IMR-90 (cell line): Measurements from ENCODE around the gene SV2B. TPM values are rescaled to one million over a fixed set of nuclear protein-coding genes. Genes with fewer than 3 reads are reported as not detected.

ENCODE experiments used
- ATAC-seq: fragments of 200-7000 bp; cut with Tn5 transposase; 2 replicates; pipeline ENCODE4 v1.9.1; 2020; ENCODE audit warnings: low read depth, mild to moderate bottlenecking, moderate library complexity
- BruUV-seq: library from RNA; stranded (reverse); fragments of 400-500 nt; replicated peaks from 2 replicates; lab custom pipeline; 2021; lab: Mats Ljungman, UMichigan
- CTCF ChIA-PET: fragments of 300-600 bp; formaldehyde crosslinking; extraction: SDS; loops from one replicate; lab custom pipeline; 2021; ENCODE audit warnings: antibody characterized with exemption; lab: Yijun Ruan, JAX
- POLR2A ChIA-PET: fragments of 300-600 bp; sonication (Branson Sonifier 250); formaldehyde crosslinking; loops from one replicate; lab custom pipeline; 2022; ENCODE audit warnings: antibody characterized with exemption; ENCODE audit not compliant: unreplicated experiment; lab: Charles Lee
- DNase-seq: peaks from one replicate; pipeline ENCODE4 v3.0.0; 2013
- H2AFZ ChIP-seq: replicated peaks from 2 replicates; pipeline ENCODE3; 2013; ENCODE audit warnings: low read length, mild to moderate bottlenecking; ENCODE audit not compliant: poor library complexity
- H2AK5ac ChIP-seq: 2 replicates; pipeline ENCODE4 v1.6.1; 2013; ENCODE audit warnings: low read depth, low read length, inconsistent platforms
- H2AK9ac ChIP-seq: replicated peaks from 2 replicates; pipeline ENCODE3; 2013; ENCODE audit warnings: mild to moderate bottlenecking, low read depth, low read length, moderate library complexity; ENCODE audit not compliant: poor library complexity
- H2BK120ac ChIP-seq: 2 replicates; pipeline ENCODE4 v1.6.1; 2013; ENCODE audit warnings: low read depth, low read length, inconsistent platforms
- H2BK15ac ChIP-seq: 3 replicates; pipeline ENCODE4 v1.6.1; 2013; ENCODE audit warnings: low read depth, low read length, inconsistent platforms
- H2BK20ac ChIP-seq: 2 replicates; pipeline ENCODE4 v1.6.1; 2013; ENCODE audit warnings: low read depth, mild to moderate bottlenecking, inconsistent platforms, low read length, moderate library complexity
- H2BK5ac ChIP-seq: 2 replicates; pipeline ENCODE4 v1.6.1; 2013; ENCODE audit warnings: mild to moderate bottlenecking, low read depth, low read length, inconsistent platforms; ENCODE audit not compliant: poor library complexity, severe bottlenecking
- H3K14ac ChIP-seq: replicated peaks from 2 replicates; pipeline ENCODE4 v1.6.1; 2013; ENCODE audit warnings: low read depth, low read length, inconsistent platforms
- H3K18ac ChIP-seq: 2 replicates; pipeline ENCODE4 v1.6.1; 2013; ENCODE audit warnings: low read depth, low read length, control low read depth
- H3K23ac ChIP-seq: 2 replicates; pipeline ENCODE4 v1.6.1; 2013; ENCODE audit warnings: low read depth, low read length, inconsistent platforms
- H3K27ac ChIP-seq: 2 replicates; pipeline ENCODE4 v1.5.1; 2013; ENCODE audit warnings: mild to moderate bottlenecking, control low read depth, low read length; ENCODE audit not compliant: insufficient read depth
- H3K27me3 ChIP-seq: 2 replicates; pipeline ENCODE4 v1.6.1; 2013; ENCODE audit warnings: low read length; ENCODE audit not compliant: control insufficient read depth, insufficient read depth
- H3K36me3 ChIP-seq: 2 replicates; pipeline ENCODE4 v1.6.1; 2013; ENCODE audit warnings: low read length, mixed read lengths; ENCODE audit not compliant: control insufficient read depth, insufficient read depth
- H3K4ac ChIP-seq: 2 replicates; pipeline ENCODE4 v1.6.1; 2013; ENCODE audit warnings: low read depth, low read length, inconsistent platforms
- H3K4me1 ChIP-seq: 2 replicates; pipeline ENCODE4 v1.6.1; 2013; ENCODE audit warnings: low read length, mixed read lengths; ENCODE audit not compliant: control insufficient read depth, insufficient read depth
- H3K4me2 ChIP-seq: 2 replicates; pipeline ENCODE4 v1.6.1; 2013; ENCODE audit warnings: low read depth, mild to moderate bottlenecking, control low read depth, low read length, moderate library complexity
- H3K4me3 ChIP-seq: 2 replicates; pipeline ENCODE4 v1.5.1; 2013; ENCODE audit warnings: low read depth, mild to moderate bottlenecking, control low read depth, low read length, moderate library complexity; ENCODE audit not compliant: insufficient read depth
- H3K56ac ChIP-seq: 2 replicates; pipeline ENCODE4 v1.6.1; 2013; ENCODE audit warnings: low read length, inconsistent platforms; ENCODE audit not compliant: insufficient read depth; ENCODE audit errors: extremely low read depth
- H3K79me1 ChIP-seq, 2 experiments: 2 replicates each; pipeline ENCODE4 v1.6.1; 2013; ENCODE audit warnings: low read length in 2 of 2, inconsistent platforms in 1 of 2, low read depth in 1 of 2
- H3K9ac ChIP-seq: 2 replicates; pipeline ENCODE4 v1.6.1; 2013; ENCODE audit warnings: low read depth, low read length, control low read depth
- H3K9me1 ChIP-seq: 2 replicates; pipeline ENCODE4 v1.6.1; 2013; ENCODE audit warnings: low read length, inconsistent platforms; ENCODE audit not compliant: insufficient read depth
- H3K9me3 ChIP-seq: 2 replicates; pipeline ENCODE4 v1.6.1; 2013; ENCODE audit warnings: low read length; ENCODE audit not compliant: control insufficient read depth, insufficient read depth
- H4K20me1 ChIP-seq: 2 replicates; pipeline ENCODE4 v1.6.1; 2013; ENCODE audit warnings: low read length, inconsistent platforms; ENCODE audit not compliant: insufficient read depth
- H4K5ac ChIP-seq: 2 replicates; pipeline ENCODE4 v1.6.1; 2013; ENCODE audit warnings: mild to moderate bottlenecking, low read depth, low read length, control low read depth
- H4K8ac ChIP-seq, 2 experiments: 2 replicates each; pipeline ENCODE4 v1.6.1; 2013; ENCODE audit warnings: low read depth in 2 of 2, low read length in 2 of 2, control low read depth in 1 of 2, inconsistent platforms in 1 of 2
- H4K91ac ChIP-seq: 2 replicates; pipeline ENCODE4 v1.6.1; 2013; ENCODE audit warnings: low read depth, low read length, inconsistent platforms; ENCODE audit not compliant: insufficient read depth
- BHLHE40 ChIP-seq: fragments of 150-350 bp; IDR thresholded peaks from 2 replicates; pipeline ENCODE4 v1.6.1; 2016; ENCODE audit warnings: mild to moderate bottlenecking, low read depth, low read length
- CEBPB ChIP-seq: IDR thresholded peaks from 2 replicates; pipeline ENCODE4 v1.6.1; 2012; ENCODE audit warnings: low read depth, low read length, improper control_type of control experiment
- CHD1 ChIP-seq: IDR thresholded peaks from 2 replicates; pipeline ENCODE4 v1.6.1; 2012; ENCODE audit warnings: low read depth, low read length, improper control_type of control experiment
- ELK1 ChIP-seq: fragments of 150-350 bp; IDR thresholded peaks from 2 replicates; pipeline ENCODE4 v1.6.1; 2016; ENCODE audit warnings: low read depth, mild to moderate bottlenecking, low read length, moderate library complexity, borderline replicate concordance
- FOS ChIP-seq: fragments of 150-350 bp; IDR thresholded peaks from 2 replicates; pipeline ENCODE4 v1.6.1; 2016; ENCODE audit warnings: low read depth, low read length
- MAFK ChIP-seq: IDR thresholded peaks from 2 replicates; pipeline ENCODE4 v1.6.1; 2012; ENCODE audit warnings: low read depth, low read length, improper control_type of control experiment
- MAZ ChIP-seq: IDR thresholded peaks from 2 replicates; pipeline ENCODE4 v1.6.1; 2012; ENCODE audit warnings: low read depth, mild to moderate bottlenecking, low read length, improper control_type of control experiment, moderate library complexity, borderline replicate concordance
- MXI1 ChIP-seq: IDR thresholded peaks from 2 replicates; pipeline ENCODE4 v1.6.1; 2012; ENCODE audit warnings: low read depth, mild to moderate bottlenecking, low read length, moderate library complexity, borderline replicate concordance
- NFE2L2 ChIP-seq: fragments of 150-350 bp; IDR thresholded peaks from 2 replicates; pipeline ENCODE4 v1.6.1; 2016; ENCODE audit warnings: low read depth, mild to moderate bottlenecking, low read length
- POLR2A ChIP-seq: IDR thresholded peaks from 2 replicates; pipeline ENCODE4 v1.6.1; 2012; ENCODE audit warnings: mild to moderate bottlenecking, low read depth, low read length
- RAD21 ChIP-seq: IDR thresholded peaks from 2 replicates; pipeline ENCODE4 v1.6.1; 2012; ENCODE audit warnings: low read length, improper control_type of control experiment
- RCOR1 ChIP-seq: IDR thresholded peaks from 2 replicates; pipeline ENCODE4 v1.6.1; 2012; ENCODE audit warnings: mild to moderate bottlenecking, low read length, improper control_type of control experiment; ENCODE audit not compliant: insufficient replicate concordance
- RFX5 ChIP-seq: IDR thresholded peaks from 2 replicates; pipeline ENCODE4 v1.8.0; 2012; ENCODE audit warnings: low read depth, mild to moderate bottlenecking, low read length, moderate library complexity
- SMC3 ChIP-seq: fragments of 150-350 bp; IDR thresholded peaks from 2 replicates; pipeline ENCODE4 v1.6.1; 2016; ENCODE audit warnings: low read depth, mild to moderate bottlenecking, antibody characterized with exemption, low read length, moderate library complexity
- USF2 ChIP-seq: fragments of 150-350 bp; IDR thresholded peaks from 2 replicates; pipeline ENCODE4 v1.6.1; 2017; ENCODE audit warnings: mild to moderate bottlenecking, antibody characterized with exemption, low read length, low read depth
- WGBS, 2 experiments: methylation state at CpG; one replicate each; pipeline versions ENCODE4 v1.1.5 to v1.1.7; 2013; ENCODE audit warnings: missing lambda C conversion rate in 2 of 2; ENCODE audit not compliant: insufficient read length in 1 of 2; ENCODE audit errors: extremely low coverage in 2 of 2; 5-methylcytosine and 5-hydroxymethylcytosine counted together
- dilution Hi-C: fragments of 300-500 bp; cut with HindIII; formaldehyde crosslinking; loops from one replicate; pipeline ENCODE4 v1.14.3; 2018; ENCODE audit warnings: low sequenced_read_pairs; ENCODE audit not compliant: unreplicated experiment
- in situ Hi-C: fragments of 300-500 bp; cut with MboI; formaldehyde crosslinking; loops from 3 replicates; pipeline ENCODE4 v1.14.3; 2019; ENCODE audit warnings: low sequenced_read_pairs, inconsistent platforms, mixed read lengths
- intact Hi-C: fragments of 100-400 bp; cut with micrococcal nuclease; formaldehyde crosslinking; loops from 2 replicates; pipeline ENCODE4 v1.10.0; 2022
- polyA plus RNA-seq, 3 experiments: library from polyadenylated mRNA; depleted of rRNA; stranded (reverse); fragments of >200 nt; gene quantifications; 2 replicates each; pipeline ENCODE4 v1.2.3, GENCODE V29; 2012; ENCODE audit warnings: low replicate concordance in 1 of 3
- total RNA-seq: library from RNA; depleted of rRNA; stranded (reverse); fragments of >200 nt; gene quantifications from 2 replicates; pipeline ENCODE4 v1.2.3, GENCODE V29; 2012
- TF ChIP-seq, protein P1 (sequence below): conservative IDR thresholded peaks from 2 replicates; pipeline ENCODE4 v1.5.1; 2012; ENCODE audit warnings: mild to moderate bottlenecking, low read depth, low read length, improper control_type of control experiment

The SV2B gene
- total and polyA plus RNA-seq, 2 of the 4 experiments (the other 2 are of a cell fraction) = not detected

DNA sequence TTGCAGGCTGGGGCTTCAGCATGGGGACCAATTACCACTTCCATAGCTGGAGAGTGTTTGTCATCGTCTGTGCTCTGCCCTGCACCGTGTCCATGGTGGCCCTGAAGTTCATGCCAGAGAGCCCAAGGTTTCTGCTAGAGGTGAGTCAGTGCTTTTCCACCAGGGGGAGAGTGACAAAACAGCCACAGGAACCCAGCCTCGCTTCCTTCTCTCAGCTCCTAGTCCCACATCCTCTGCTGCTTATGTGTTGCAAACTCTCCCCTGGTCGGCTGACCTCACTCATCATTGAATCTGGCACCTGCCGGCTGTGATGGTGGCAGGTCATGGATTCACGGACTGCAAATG is 158.3 kb downstream of the SV2B start:
- CTCF ChIA-PET = no interaction called here
- Histone ChIP-seq H2BK5ac (no peak overlapping the region), H2BK15ac (no peak overlapping the region), H3K4ac (no peak overlapping the region), H3K36me3 (no peaks in the 10 kb centered on the region), H3K4me1 (no peaks in the 10 kb centered on the region), H3K14ac (no peak overlapping the region), H3K9me3 (no peaks in the 10 kb centered on the region), H3K23ac (no peak overlapping the region), H4K8ac (no peak overlapping the region), H2BK20ac (no peak overlapping the region), H2BK120ac (no peak overlapping the region), H4K20me1 (no peaks in the 10 kb centered on the region), H4K5ac (no peak overlapping the region), H3K4me2 (no peak overlapping the region), H3K18ac (no peak overlapping the region), H3K9ac (no peak overlapping the region), H4K91ac (no peak overlapping the region), H2AFZ (peak overlapping the region; percentile 8), H3K79me1 (no peaks in the 10 kb centered on the region), H3K27ac (no peak overlapping the region), H3K9me1 (no peaks in the 10 kb centered on the region), H3K56ac (no peak overlapping the region), H3K27me3 (peaks cover 7% of the 10 kb centered on the region; the same call in 1 of the 2 replicates), H2AK9ac (no peak overlapping the region), H2AK5ac (no peak overlapping the region), H3K4me3 (no peak overlapping the region)
- POLR2A ChIA-PET = interaction anchor here (0.6 kb wide), 1 partner anchor 829 kb away, joined by 4 read pairs; no protein-coding TSS in a partner anchor
- DNase-seq (no peak), ATAC-seq (no peak)
- intact Hi-C loops = no loop called here
- dilution Hi-C loops = loop anchor here (25.0 kb wide), 1 partner anchor 196 kb away; no protein-coding TSS in a partner anchor
- 50% methylated on average over 2 of the region's 6 CpGs; no CpG with 5 or more reads in 1 of the 2 experiments for WGBS, 2 experiments
- in situ Hi-C loops = no loop called here
- no peak for TF ChIP-seq POLR2A
- TF ChIP-seq CEBPB = no peak
- TF ChIP-seq RCOR1 = no peak
- no peak for TF ChIP-seq MAFK
- no peak for TF ChIP-seq BHLHE40
- no peak for TF ChIP-seq MXI1
- TF ChIP-seq ELK1 = no peak
- no peak for TF ChIP-seq MAZ
- TF ChIP-seq, protein P1, sequence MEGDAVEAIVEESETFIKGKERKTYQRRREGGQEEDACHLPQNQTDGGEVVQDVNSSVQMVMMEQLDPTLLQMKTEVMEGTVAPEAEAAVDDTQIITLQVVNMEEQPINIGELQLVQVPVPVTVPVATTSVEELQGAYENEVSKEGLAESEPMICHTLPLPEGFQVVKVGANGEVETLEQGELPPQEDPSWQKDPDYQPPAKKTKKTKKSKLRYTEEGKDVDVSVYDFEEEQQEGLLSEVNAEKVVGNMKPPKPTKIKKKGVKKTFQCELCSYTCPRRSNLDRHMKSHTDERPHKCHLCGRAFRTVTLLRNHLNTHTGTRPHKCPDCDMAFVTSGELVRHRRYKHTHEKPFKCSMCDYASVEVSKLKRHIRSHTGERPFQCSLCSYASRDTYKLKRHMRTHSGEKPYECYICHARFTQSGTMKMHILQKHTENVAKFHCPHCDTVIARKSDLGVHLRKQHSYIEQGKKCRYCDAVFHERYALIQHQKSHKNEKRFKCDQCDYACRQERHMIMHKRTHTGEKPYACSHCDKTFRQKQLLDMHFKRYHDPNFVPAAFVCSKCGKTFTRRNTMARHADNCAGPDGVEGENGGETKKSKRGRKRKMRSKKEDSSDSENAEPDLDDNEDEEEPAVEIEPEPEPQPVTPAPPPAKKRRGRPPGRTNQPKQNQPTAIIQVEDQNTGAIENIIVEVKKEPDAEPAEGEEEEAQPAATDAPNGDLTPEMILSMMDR = no peak
- TF ChIP-seq FOS = no peak
- no peak for TF ChIP-seq USF2
- TF ChIP-seq CHD1 = no peak
- TF ChIP-seq RFX5 = no peak
- TF ChIP-seq NFE2L2 = no peak
- no peak for TF ChIP-seq RAD21
- TF ChIP-seq SMC3 = no peak
- no TSS peak for BruUV-seq
